AG04450 (cell line): ENCODE measurements around the gene TMEM248. TPM values are rescaled to one million over a fixed set of nuclear protein-coding genes. Genes with fewer than 3 reads are reported as not detected.

ENCODE experiments used
- CTCF ChIA-PET: fragments of 300-600, 350-600 bp; formaldehyde crosslinking; extraction: SDS; loops from one replicate; lab custom pipeline; 2022; ENCODE audit warnings: antibody characterized with exemption, inconsistent platforms; lab: Charles Lee
- POLR2A ChIA-PET: fragments of 350-600 bp; formaldehyde crosslinking; extraction: SDS; loops from one replicate; lab custom pipeline; 2021; ENCODE audit warnings: antibody characterized with exemption, inconsistent platforms; lab: Yijun Ruan, JAX
- DNase-seq: peaks from one replicate; pipeline ENCODE4 v3.0.0-alpha.2; 2011; ENCODE audit warnings: low read depth, low spot score
- H3K27ac ChIP-seq: one replicate; pipeline ENCODE4 v1.5.1; 2012; ENCODE audit warnings: low read depth, low read length, control low read depth
- H3K27me3 ChIP-seq: one replicate; pipeline ENCODE4 v1.6.0; 2012; ENCODE audit warnings: low read length; ENCODE audit not compliant: control insufficient read depth, insufficient read depth
- H3K4me3 ChIP-seq: 2 replicates; pipeline ENCODE4 v1.5.1; 2011; ENCODE audit warnings: mild to moderate bottlenecking, low read depth, low read length, control low read depth
- H3K9me3 ChIP-seq: 2 replicates; pipeline ENCODE4 v1.5.1; 2012; ENCODE audit warnings: low read length; ENCODE audit not compliant: control insufficient read depth, insufficient read depth
- CTCF ChIP-seq: IDR thresholded peaks from 2 replicates; pipeline ENCODE4 v1.5.1; 2011; ENCODE audit warnings: low read depth, low read length, control low read depth, inconsistent platforms
- polyA plus RNA-seq: library from polyadenylated mRNA; depleted of rRNA; stranded (reverse); fragments of >200 nt; gene quantifications from 2 replicates; pipeline ENCODE4 v1.2.3, GENCODE V29; 2011

The TMEM248 gene
- polyA plus RNA-seq, 1 experiment, result 145 TPM

- Histone ChIP-seq H3K9me3 (no peaks in the 10 kb centered on the region), H3K27me3 (no peaks in the 10 kb centered on the region), H3K4me3 (no peak overlapping the region), H3K27ac (no peak overlapping the region)
- ChIA-PET POLR2A (no interaction called here), CTCF (no interaction called here)
- TF ChIP-seq CTCF, result no peak
- DNase-seq, result no peak
Measured at GRCh38 chr7:66950311-66950710, 29.3 kb downstream of the TMEM248 start.

DNA sequence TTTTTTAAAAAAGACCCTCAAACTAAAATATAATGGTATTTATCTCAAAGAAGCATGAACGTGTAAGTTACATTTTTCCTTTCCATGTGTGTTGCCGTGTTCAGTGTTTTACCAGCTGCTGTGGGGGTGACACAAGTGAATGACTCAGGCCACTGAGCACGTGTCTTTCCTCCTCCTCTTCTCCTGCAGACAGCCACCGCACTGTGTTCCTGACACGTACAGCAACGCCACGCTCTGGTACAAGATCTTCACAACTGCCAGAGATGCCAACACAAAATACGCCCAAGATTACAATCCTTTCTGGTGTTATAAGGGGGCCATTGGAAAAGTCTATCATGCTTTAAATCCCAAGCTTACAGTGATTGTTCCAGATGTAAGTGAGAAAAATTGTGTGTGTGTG lies 29.7 kb downstream of the TMEM248 start:
- POLR2A ChIA-PET, result no interaction called here
- no peak for DNase-seq
- CTCF ChIA-PET, result no interaction called here

GRCh38 chr7:66952343-66953043 lies 31.5 kb downstream of the TMEM248 start:
- POLR2A ChIA-PET, result no interaction called here
- no peaks in the 10 kb centered on the region for H3K27me3 ChIP-seq
- no peak for TF ChIP-seq CTCF
- no peak for DNase-seq
- no peaks in the 10 kb centered on the region for H3K9me3 ChIP-seq
- H3K4me3 ChIP-seq, result no peak overlapping the region
- H3K27ac ChIP-seq, result peak overlapping the region; percentile 47
- CTCF ChIA-PET, result no interaction called here

More for the DNA sequence above, 29.7 kb downstream of the TMEM248 start:
- Histone ChIP-seq H3K4me3 (no peak overlapping the region), H3K9me3 (no peaks in the 10 kb centered on the region), H3K27ac (no peak overlapping the region), H3K27me3 (no peaks in the 10 kb centered on the region)
- TF ChIP-seq CTCF, result no peak

DNA sequence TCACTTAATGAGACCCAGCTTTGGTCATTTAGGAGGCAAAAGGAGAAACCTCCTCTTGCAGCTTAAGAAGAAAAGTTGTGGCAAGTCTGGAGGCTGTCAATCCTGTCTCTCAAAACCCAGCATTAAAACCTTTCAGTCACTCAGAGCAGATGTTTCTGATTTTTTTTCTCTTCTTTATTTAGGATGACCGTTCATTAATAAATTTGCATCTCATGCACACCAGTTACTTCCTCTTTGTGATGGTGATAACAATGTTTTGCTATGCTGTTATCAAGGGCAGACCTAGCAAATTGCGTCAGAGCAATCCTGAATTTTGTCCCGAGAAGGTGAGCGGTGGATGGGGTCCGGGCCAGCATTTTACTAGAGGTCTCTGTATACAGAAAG lies 32.0 kb downstream of the TMEM248 start:
- no peaks in the 10 kb centered on the region for H3K9me3 ChIP-seq
- TF ChIP-seq CTCF, result no peak
- ChIA-PET POLR2A (no interaction called here), CTCF (no interaction called here)
- H3K4me3 ChIP-seq, result no peak overlapping the region
- no peaks in the 10 kb centered on the region for H3K27me3 ChIP-seq
- no peak for DNase-seq
- peak overlapping the region; percentile 12 for H3K27ac ChIP-seq

GRCh38 chr7:66957595-66958290 lies 36.7 kb downstream of the TMEM248 start:
- no peaks in the 10 kb centered on the region for H3K27me3 ChIP-seq
- no peak overlapping the region for H3K27ac ChIP-seq
- no peaks in the 10 kb centered on the region; the same call in 1 of the 2 replicates for H3K9me3 ChIP-seq
- H3K4me3 ChIP-seq, result no peak overlapping the region
- no peak for DNase-seq
- POLR2A ChIA-PET, result interaction anchor here (0.6 kb wide), 1 partner anchor 39 kb away, joined by 4 read pairs; no protein-coding TSS in a partner anchor
- no peak for TF ChIP-seq CTCF
- CTCF ChIA-PET, result no interaction called here
